GM19193 (cell line): ENCODE data around the gene NDC80.

ENCODE experiments used
- POLR2A ChIP-seq: IDR thresholded peaks from 4 replicates; pipeline ENCODE4 v1.6.1; 2011; ENCODE audit not compliant: insufficient read depth, insufficient read length; ENCODE audit errors: extremely low read depth

Gene NDC80

GRCh38 chr18:2588666-2589344 is 17.4 kb downstream of the NDC80 start:
- no peak for TF ChIP-seq POLR2A

- no peak for TF ChIP-seq POLR2A
Observed at GRCh38 chr18:2589345-2590068, 18.1 kb downstream of the NDC80 start.

GRCh38 chr18:2590303-2590702 is 18.9 kb downstream of the NDC80 start:
- TF ChIP-seq POLR2A: no peak

DNA sequence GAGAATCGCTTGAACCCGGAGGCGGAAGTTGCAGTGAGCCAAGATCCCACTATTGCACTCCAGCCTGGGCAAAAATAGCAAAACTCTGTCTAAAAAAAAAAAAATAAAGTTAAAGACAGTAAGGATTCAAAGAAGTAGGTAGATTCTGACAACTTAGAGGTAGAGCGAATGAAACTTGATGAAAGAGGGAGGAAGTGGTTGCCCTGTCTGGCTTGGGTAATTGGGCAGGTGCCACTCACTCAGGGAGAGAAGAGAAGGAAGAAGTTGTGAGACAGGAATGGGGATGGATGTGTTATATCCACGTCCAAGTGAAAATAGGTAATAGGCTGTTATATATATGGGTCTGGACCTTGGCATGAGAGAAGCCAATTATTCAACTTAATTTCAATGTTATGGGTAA is 26.3 kb downstream of the NDC80 start:
- TF ChIP-seq POLR2A: no peak

- no peak for TF ChIP-seq POLR2A
Observed at GRCh38 chr18:2602844-2603243, 31.5 kb downstream of the NDC80 start.

GRCh38 chr18:2606335-2606734 is 35.0 kb downstream of the NDC80 start:
- no peak for TF ChIP-seq POLR2A

DNA sequence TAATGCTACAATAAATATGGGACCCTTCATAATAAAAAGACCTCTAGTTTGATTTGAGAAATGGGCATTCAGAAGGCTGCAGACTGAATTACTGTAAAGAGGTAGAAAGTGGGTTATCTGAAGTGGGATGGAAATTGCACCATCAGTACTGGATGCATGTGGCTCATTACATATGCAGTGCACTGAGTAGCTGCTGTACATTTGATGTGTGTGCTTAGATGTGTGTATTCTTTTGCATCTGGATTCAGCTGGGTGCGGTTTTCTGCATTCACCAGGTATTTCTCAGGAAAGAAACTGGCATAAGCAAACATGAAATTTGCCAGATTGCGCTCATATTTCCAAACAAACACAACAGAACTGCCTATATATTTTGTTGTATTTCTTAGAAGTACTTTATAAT is 38.2 kb downstream of the NDC80 start:
- no peak for TF ChIP-seq POLR2A

- TF ChIP-seq POLR2A: no peak
Observed at GRCh38 chr18:2610549-2610948, 39.2 kb downstream of the NDC80 start.

- TF ChIP-seq POLR2A: no peak
Observed at GRCh38 chr18:2612996-2613395, 41.6 kb downstream of the NDC80 start.

DNA sequence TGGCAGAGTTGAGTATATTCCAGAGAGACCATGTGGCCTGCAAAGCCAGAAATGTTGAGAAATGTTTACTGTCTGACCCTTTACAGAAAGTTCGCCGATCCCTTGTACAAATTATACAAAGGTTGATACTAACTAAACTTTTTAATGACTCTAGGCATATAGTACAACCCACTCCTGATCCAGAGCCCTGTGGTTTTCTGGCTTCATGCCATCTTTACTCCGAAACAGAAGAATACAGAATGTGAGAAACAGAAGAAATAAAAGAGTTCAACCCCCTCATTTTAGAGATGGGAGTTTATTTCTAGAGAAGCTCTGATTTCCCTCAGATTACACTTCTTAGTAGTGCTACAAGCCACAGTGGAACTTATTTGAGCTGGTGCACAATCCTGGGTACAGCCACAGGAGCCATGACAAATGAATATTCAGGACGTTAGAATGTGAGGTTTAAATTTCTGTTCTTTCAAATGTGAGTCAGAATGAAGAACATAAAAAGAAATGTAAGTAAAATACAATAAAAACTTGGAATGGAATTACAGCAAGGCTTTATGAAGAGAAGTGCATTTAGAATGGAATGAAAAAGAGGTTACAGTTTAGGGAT is 46.1 kb downstream of the NDC80 start:
- TF ChIP-seq POLR2A: no peak

GRCh38 chr18:2618009-2618408 is 46.7 kb downstream of the NDC80 start:
- no peak for TF ChIP-seq POLR2A

DNA sequence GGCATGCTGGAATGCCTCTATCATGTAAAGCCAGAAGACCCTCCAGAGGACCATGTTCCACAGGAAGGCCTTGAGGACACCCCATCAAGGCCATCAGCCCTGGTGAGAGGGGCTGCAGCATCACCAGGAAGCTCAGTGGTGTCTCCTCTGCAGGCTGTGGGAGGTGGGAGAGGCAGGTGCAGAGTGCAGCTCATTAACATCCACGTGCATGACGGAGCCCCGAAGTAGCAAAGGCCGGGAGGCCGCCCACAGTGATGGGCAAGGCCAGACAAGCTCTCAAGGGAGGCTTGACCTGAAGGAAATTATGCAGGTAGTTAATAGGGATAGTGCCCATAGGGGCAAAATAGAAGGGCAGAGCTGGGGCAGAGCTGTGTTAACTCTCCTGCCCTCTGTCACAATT is 53.9 kb downstream of the NDC80 start:
- no peak for TF ChIP-seq POLR2A

DNA sequence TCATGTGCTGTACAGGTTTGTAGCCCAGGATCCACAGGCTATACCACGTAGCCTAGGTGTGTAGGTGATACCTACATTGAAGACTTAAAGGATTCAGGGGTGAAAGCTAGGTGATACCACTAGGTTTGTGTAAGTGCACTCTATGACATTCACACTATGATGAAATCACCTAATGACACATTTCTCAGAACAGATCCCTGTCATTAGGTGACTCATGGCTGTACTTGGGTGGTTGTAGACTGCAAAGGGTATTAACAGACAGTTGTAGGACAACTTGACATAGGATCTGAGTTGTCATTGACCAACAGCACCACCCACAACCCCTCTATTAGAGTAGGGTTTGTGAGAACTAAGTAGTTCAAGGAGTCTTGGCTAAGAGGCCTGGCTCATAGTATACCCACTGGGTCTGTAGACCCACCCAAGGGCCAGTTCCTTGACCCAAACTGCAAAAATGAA is 56.5 kb downstream of the NDC80 start:
- no peak for TF ChIP-seq POLR2A

DNA sequence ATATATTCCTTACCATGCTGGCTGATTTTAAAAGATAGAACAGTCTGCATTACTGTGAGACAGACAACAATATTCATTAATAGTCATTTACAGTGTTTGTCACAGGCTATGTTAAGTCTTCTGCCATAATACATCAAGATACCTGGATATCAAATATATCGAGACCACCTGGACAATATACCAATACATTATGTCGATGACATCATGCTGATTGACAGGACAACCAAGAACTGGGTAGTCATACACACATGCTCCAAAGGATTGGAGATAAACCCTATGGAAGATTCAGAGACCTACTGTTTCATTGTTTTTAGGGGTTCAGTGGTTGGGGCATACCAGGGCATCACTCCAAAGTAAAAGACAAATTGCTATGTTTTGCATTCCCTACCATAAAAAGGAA is 57.6 kb downstream of the NDC80 start:
- TF ChIP-seq POLR2A: no peak

- no peak for TF ChIP-seq POLR2A
Observed at GRCh38 chr18:2635586-2635985, 64.2 kb downstream of the NDC80 start.

DNA sequence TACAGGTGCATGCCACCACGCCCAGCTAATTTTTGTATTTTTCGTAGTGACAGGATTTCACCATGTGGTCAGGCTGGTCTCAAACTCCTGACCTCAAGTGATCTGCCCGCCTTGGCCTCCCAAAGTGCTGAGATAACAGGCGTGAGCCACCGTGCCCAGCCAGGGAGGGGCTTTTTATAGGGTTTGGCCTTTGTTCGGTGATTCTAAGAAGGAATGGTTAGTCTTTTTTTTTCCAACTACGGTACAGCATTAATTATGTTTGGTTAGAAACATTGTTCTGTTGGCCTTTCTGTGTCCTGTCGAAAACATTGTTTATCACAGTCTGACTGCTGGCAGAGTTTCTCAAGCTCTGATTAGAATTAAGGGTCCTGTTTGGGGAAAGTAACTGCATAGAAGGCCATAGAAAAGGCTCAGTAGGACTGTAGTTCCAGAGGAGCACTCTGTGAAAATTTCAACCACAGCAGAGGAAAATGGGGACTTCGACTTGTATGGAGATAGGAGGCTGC is 64.8 kb downstream of the NDC80 start:
- TF ChIP-seq POLR2A: no peak
